ENCODE data around the gene GP2.
"Not testable (repeated sequence)": the region's sequence is repeated elsewhere in the genome, so short reads cannot be mapped to it uniquely, and the experiment has no call there.

DNA sequence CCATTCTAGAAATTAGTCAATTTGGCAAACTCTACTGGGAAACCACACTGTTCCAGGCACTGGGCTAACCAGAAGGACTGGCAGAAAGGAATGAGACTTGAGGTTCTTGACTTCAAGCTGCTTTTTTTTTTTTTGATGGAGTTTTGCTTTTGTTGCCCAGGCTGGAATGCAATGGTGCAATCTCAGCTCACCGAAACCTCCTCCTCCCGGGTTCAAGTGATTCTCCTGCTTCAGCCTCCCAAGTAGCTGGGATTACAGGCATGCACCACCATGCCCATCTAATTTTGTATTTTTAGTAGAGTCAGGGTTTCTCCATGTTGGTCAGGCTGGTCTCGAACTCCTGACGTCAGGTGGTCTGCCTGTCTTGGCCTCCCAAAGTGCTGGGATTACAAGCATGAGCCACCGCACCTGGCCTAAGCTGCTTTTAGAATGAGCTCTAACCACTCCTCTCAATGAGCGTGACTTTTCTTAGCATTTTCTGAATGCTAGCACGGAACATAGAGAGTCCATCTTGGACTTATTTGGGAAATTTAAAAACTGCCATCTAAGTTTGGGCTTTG, 14.7 kb downstream of the GP2 start:
- TF ChIP-seq POLR2A, SPI1, POLR2AphosphoS5, POU2F2, TAF1 (IDR thresholded peaks at IDR 0.05; ENCODE audit: low read depth, low read length): not testable (repeated sequence)
